Forelimb muscle (tissue), 1 donor: ENCODE measurements around the gene NR2C2. TPM values are rescaled to one million over a fixed set of nuclear protein-coding genes. Genes with fewer than 3 reads are reported as not detected.

Source experiments
- polyA plus RNA-seq: library from polyadenylated mRNA; unstranded; fragments of 120-200 nt; gene quantifications from one replicate; pipeline ENCODE4 v1.2.1, GENCODE V29; 2013; ENCODE audit not compliant: insufficient read length

NR2C2 gene
- polyA plus RNA-seq, 1 donor: 34.2 TPM

Other genes starting within 250 kb of the NR2C2 start
- gene FGD5, start 128.6 kb upstream of the NR2C2 start, polyA plus RNA-seq: 18.2 TPM
- 53.2 TPM for gene MRPS25, start 117.7 kb downstream of the NR2C2 start, polyA plus RNA-seq
- gene RBSN, start 151.6 kb downstream of the NR2C2 start, polyA plus RNA-seq: 22.2 TPM